WTC11 (cell line): ENCODE measurements around the gene GSTA4. TPM values are rescaled to one million over a fixed set of nuclear protein-coding genes. Genes with fewer than 3 reads are reported as not detected.

Experiments used
- ATAC-seq: fragments of 200-7000 bp; cut with Tn5 transposase; 2 replicates; pipeline ENCODE4 v1.10.0; 2021; ENCODE audit warnings: mild to moderate bottlenecking, moderate library complexity
- CTCF ChIA-PET: fragments of 300-600 bp; sonication (Branson Sonifier 250); formaldehyde crosslinking; loops from one replicate; lab custom pipeline; 2021; ENCODE audit warnings: antibody characterized with exemption; lab: Charles Lee
- POLR2A ChIA-PET: fragments of 350-600 bp; sonication (Branson Sonifier 250); formaldehyde crosslinking; loops from one replicate; lab custom pipeline; 2021; ENCODE audit warnings: antibody characterized with exemption; lab: Charles Lee
- DNase-seq: peaks from one replicate; pipeline ENCODE4 v3.0.0; 2021; ENCODE audit warnings: low spot score
- H3K27ac Mint-ChIP-seq: 2 replicates; pipeline ENCODE4 v1.8.0; 2021; ENCODE audit warnings: mixed read lengths
- H3K27me3 Mint-ChIP-seq: 2 replicates; pipeline ENCODE4 v1.8.0; 2021; ENCODE audit warnings: low read depth, mild to moderate bottlenecking, moderate library complexity, mixed read lengths
- H3K36me3 Mint-ChIP-seq: 2 replicates; pipeline ENCODE4 v1.8.0; 2021; ENCODE audit warnings: mixed read lengths
- H3K4me1 Mint-ChIP-seq: 2 replicates; pipeline ENCODE4 v1.8.0; 2022; ENCODE audit warnings: mixed read lengths
- H3K4me3 Mint-ChIP-seq: 2 replicates; pipeline ENCODE4 v1.8.0; 2021; ENCODE audit warnings: mild to moderate bottlenecking, moderate library complexity, mixed read lengths
- H3K9me3 Mint-ChIP-seq: 2 replicates; pipeline ENCODE4 v1.8.0; 2021; ENCODE audit warnings: mixed read lengths
- CREB1 ChIP-seq: sonication (generic); formaldehyde crosslinking; IDR thresholded peaks from 2 replicates; pipeline ENCODE4 v1.8.0; 2023; ENCODE audit warnings: mild to moderate bottlenecking, missing genetic modification reagents
- CREM ChIP-seq: sonication (generic); formaldehyde crosslinking; IDR thresholded peaks from 2 replicates; pipeline ENCODE4 v1.8.1; 2022; ENCODE audit warnings: mild to moderate bottlenecking, missing genetic modification reagents, moderate library complexity
- FOXP1 ChIP-seq: sonication (generic); formaldehyde crosslinking; IDR thresholded peaks from 2 replicates; pipeline ENCODE4 v1.8.0; 2022; ENCODE audit warnings: missing genetic modification reagents, mild to moderate bottlenecking, moderate library complexity, borderline replicate concordance
- IRF2 ChIP-seq: sonication (generic); formaldehyde crosslinking; IDR thresholded peaks from 2 replicates; pipeline ENCODE4 v1.8.0; 2022; ENCODE audit warnings: low read depth, missing genetic modification reagents, borderline replicate concordance
- JUN ChIP-seq: sonication (generic); formaldehyde crosslinking; IDR thresholded peaks from 2 replicates; pipeline ENCODE4 v1.8.0; 2023; ENCODE audit warnings: mild to moderate bottlenecking, missing genetic modification reagents
- NFATC4 ChIP-seq: fragments of 250-450 bp; sonication (Bioruptor Pico); IDR thresholded peaks from 2 replicates; pipeline ENCODE4 v1.9.0; 2021; ENCODE audit warnings: mild to moderate bottlenecking
- NFYB ChIP-seq: sonication (generic); formaldehyde crosslinking; conservative IDR thresholded peaks from 2 replicates; pipeline ENCODE4 v1.8.0; 2022; ENCODE audit warnings: low read depth, missing genetic modification reagents
- NR1H2 ChIP-seq: sonication (generic); formaldehyde crosslinking; IDR thresholded peaks from 2 replicates; pipeline ENCODE4 v1.9.0; 2021; ENCODE audit warnings: mild to moderate bottlenecking, moderate library complexity, missing genetic modification reagents
- PRRX2 ChIP-seq: fragments of 250-450 bp; sonication (Bioruptor Pico); IDR thresholded peaks from 2 replicates; pipeline ENCODE4 v1.8.0; 2021; ENCODE audit warnings: mild to moderate bottlenecking
- RELA ChIP-seq: sonication (generic); formaldehyde crosslinking; IDR thresholded peaks from 2 replicates; pipeline ENCODE4 v1.8.1; 2022; ENCODE audit warnings: missing genetic modification reagents, mild to moderate bottlenecking, borderline replicate concordance
- RORB ChIP-seq: fragments of 250-450 bp; sonication (Bioruptor Pico); IDR thresholded peaks from 2 replicates; pipeline ENCODE4 v1.9.0; 2021; ENCODE audit warnings: mild to moderate bottlenecking
- ZNF121 ChIP-seq: sonication (generic); formaldehyde crosslinking; IDR thresholded peaks from 2 replicates; pipeline ENCODE4 v1.8.0; 2023; ENCODE audit warnings: missing genetic modification reagents
- ZNF263 ChIP-seq: sonication (generic); formaldehyde crosslinking; IDR thresholded peaks from 2 replicates; pipeline ENCODE4 v1.8.1; 2022; ENCODE audit warnings: low read depth, mild to moderate bottlenecking, moderate library complexity, missing genetic modification reagents
- ZNF416 ChIP-seq: fragments of 250-450 bp; sonication (Bioruptor Pico); IDR thresholded peaks from 2 replicates; pipeline ENCODE4 v1.9.0; 2021; ENCODE audit warnings: mild to moderate bottlenecking, inconsistent platforms
- ZNF423 ChIP-seq: fragments of 250-450 bp; sonication (Bioruptor Pico); IDR thresholded peaks from 2 replicates; pipeline ENCODE4 v2.1.2; 2022; ENCODE audit warnings: mild to moderate bottlenecking, moderate library complexity
- ZNF671 ChIP-seq: fragments of 250-450 bp; sonication (Bioruptor Pico); IDR thresholded peaks from 2 replicates; pipeline ENCODE4 v1.8.0; 2021; ENCODE audit warnings: mild to moderate bottlenecking
- total RNA-seq: library from RNA; stranded (reverse); gene quantifications from 3 replicates; pipeline ENCODE4 v1.2.3, GENCODE V29; 2021
- TF ChIP-seq, protein P1 (sequence below): sonication (generic); formaldehyde crosslinking; IDR thresholded peaks from 2 replicates; pipeline ENCODE4 v1.8.1; 2023; ENCODE audit warnings: mild to moderate bottlenecking, moderate library complexity, missing genetic modification reagents
- TF ChIP-seq, protein P2 (sequence below): sonication (generic); formaldehyde crosslinking; IDR thresholded peaks from 2 replicates; pipeline ENCODE4 v1.8.1; 2023; ENCODE audit warnings: mild to moderate bottlenecking, missing genetic modification reagents
- TF ChIP-seq, protein P3 (sequence below): sonication (generic); formaldehyde crosslinking; IDR thresholded peaks from 2 replicates; pipeline ENCODE4 v1.8.1; 2023; ENCODE audit warnings: mild to moderate bottlenecking, missing genetic modification reagents, moderate library complexity
- TF ChIP-seq, protein P4 (sequence below): sonication (generic); formaldehyde crosslinking; conservative IDR thresholded peaks from 2 replicates; pipeline ENCODE4 v1.8.1; 2023; ENCODE audit warnings: mild to moderate bottlenecking, low read depth, missing genetic modification reagents, moderate library complexity
- TF ChIP-seq, protein P5 (sequence below): sonication (generic); formaldehyde crosslinking; IDR thresholded peaks from 2 replicates; pipeline ENCODE4 v1.8.1; 2023; ENCODE audit warnings: mild to moderate bottlenecking, missing genetic modification reagents, borderline replicate concordance
- TF ChIP-seq, protein P6 (sequence below): sonication (generic); formaldehyde crosslinking; IDR thresholded peaks from 2 replicates; pipeline ENCODE4 v1.8.1; 2022; ENCODE audit warnings: mild to moderate bottlenecking, missing genetic modification reagents, moderate library complexity, borderline replicate concordance
- TF ChIP-seq, protein P7 (sequence below): sonication (generic); formaldehyde crosslinking; IDR thresholded peaks from 2 replicates; pipeline ENCODE4 v1.8.0; 2022; ENCODE audit warnings: mild to moderate bottlenecking, missing genetic modification reagents

Gene GSTA4
- total RNA-seq, 1 experiment from 2014 or later, result 12.6 TPM

DNA sequence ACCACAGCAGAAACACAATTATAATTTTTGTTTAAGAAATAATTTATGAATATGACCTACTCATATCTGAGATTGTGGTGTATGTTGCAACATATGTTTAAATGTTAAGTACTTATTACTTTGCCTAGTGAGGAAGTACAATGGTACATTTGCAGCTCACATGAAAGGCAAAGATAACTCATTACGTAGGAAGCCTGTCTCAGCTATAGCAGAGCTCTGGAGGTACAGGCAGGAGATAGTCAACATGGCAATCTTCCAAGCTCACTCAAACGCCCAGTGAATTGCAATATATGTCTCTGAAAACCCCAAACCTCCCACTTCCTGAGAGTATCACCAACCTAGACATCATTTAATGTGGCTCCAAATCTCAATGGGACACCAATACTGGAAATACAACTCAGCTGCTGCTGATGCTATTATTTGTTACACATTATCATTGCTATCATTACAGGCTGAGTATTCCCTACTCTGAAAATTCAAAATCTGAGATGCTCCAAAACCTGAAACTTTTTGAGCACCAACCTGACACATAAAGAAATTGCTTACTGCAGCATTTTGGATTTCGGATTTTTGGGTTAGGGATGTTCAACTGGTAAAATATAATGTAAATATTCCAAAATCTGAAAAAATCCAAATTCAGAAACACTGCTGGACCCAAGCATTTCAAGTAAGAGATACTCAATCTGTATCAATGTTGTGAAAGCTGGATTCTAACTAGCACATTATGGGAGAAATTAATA lies 25.1 kb upstream of the GSTA4 start:
- Mint-ChIP-seq H3K4me3 (no peak overlapping the region), H3K4me1 (0 out of 2 replicates have a peak, but pooled peaks cover 3% of the 10 kb centered on the region), H3K27me3 (no peaks in the 10 kb centered on the region), H3K9me3 (no peaks in the 10 kb centered on the region), H3K36me3 (peaks cover 21% of the 10 kb centered on the region), H3K27ac (no peak overlapping the region)
- POLR2A ChIA-PET, result no interaction called here
- DNase-seq, result no peak
- no peak for TF ChIP-seq ZNF671 (CRISPR knock-in tag)
- TF ChIP-seq RELA (CRISPR knock-in tag), result no peak
- TF ChIP-seq RORB (CRISPR knock-in tag), result no peak
- TF ChIP-seq, protein P1, sequence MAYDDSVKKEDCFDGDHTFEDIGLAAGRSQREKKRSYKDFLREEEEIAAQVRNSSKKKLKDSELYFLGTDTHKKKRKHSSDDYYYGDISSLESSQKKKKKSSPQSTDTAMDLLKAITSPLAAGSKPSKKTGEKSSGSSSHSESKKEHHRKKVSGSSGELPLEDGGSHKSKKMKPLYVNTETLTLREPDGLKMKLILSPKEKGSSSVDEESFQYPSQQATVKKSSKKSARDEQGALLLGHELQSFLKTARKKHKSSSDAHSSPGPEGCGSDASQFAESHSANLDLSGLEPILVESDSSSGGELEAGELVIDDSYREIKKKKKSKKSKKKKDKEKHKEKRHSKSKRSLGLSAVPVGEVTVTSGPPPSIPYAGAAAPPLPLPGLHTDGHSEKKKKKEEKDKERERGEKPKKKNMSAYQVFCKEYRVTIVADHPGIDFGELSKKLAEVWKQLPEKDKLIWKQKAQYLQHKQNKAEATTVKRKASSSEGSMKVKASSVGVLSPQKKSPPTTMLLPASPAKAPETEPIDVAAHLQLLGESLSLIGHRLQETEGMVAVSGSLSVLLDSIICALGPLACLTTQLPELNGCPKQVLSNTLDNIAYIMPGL (CRISPR knock-in tag), result no peak
- TF ChIP-seq IRF2 (CRISPR knock-in tag), result no peak
- TF ChIP-seq CREM, result no peak
- TF ChIP-seq JUN (CRISPR knock-in tag), result no peak
- no peak for TF ChIP-seq NFYB (CRISPR knock-in tag)
- no peak for ATAC-seq
- CTCF ChIA-PET, result interaction anchor here (0.6 kb wide), 1 partner anchor 863 kb away, joined by 3 read pairs; no protein-coding TSS in a partner anchor

DNA sequence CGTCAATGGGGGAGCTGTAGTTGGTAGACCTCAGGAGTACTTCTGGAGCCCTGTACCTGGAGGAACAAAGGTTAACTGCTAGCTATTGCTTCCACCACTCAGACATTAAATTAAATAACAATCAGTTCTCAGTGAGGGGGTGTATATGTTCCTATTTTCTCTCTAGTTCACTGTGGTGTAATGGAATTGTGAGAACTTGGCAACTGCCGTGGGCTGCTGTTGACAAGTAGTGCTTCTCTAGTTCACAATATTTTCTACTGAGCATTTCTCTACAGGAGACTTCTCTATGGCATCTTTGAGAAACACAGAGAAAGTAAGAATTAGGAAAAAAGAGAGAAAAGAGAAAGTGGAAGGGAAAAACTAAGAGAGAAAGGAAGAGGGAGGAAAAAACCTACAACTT lies 23.4 kb upstream of the GSTA4 start:
- ChIA-PET CTCF (interaction anchor here (0.5 kb wide), 1 partner anchor 611 kb away, joined by 3 read pairs; no protein-coding TSS in a partner anchor), POLR2A (no interaction called here)
- Mint-ChIP-seq H3K27ac (no peak overlapping the region), H3K4me1 (0 out of 2 replicates have a peak, but pooled peaks cover 3% of the 10 kb centered on the region), H3K36me3 (peaks cover 21% of the 10 kb centered on the region), H3K9me3 (no peaks in the 10 kb centered on the region), H3K27me3 (no peaks in the 10 kb centered on the region), H3K4me3 (no peak overlapping the region)
- DNase-seq, result no peak
- no peak for ATAC-seq
- TF ChIP-seq FOXP1, result no peak
- TF ChIP-seq, protein P2, sequence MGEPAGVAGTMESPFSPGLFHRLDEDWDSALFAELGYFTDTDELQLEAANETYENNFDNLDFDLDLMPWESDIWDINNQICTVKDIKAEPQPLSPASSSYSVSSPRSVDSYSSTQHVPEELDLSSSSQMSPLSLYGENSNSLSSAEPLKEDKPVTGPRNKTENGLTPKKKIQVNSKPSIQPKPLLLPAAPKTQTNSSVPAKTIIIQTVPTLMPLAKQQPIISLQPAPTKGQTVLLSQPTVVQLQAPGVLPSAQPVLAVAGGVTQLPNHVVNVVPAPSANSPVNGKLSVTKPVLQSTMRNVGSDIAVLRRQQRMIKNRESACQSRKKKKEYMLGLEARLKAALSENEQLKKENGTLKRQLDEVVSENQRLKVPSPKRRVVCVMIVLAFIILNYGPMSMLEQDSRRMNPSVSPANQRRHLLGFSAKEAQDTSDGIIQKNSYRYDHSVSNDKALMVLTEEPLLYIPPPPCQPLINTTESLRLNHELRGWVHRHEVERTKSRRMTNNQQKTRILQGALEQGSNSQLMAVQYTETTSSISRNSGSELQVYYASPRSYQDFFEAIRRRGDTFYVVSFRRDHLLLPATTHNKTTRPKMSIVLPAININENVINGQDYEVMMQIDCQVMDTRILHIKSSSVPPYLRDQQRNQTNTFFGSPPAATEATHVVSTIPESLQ, result no peak
- TF ChIP-seq CREB1 (CRISPR knock-in tag), result no peak
- no peak for TF ChIP-seq ZNF121 (CRISPR knock-in tag)
- no peak for TF ChIP-seq ZNF416
- no peak for TF ChIP-seq PRRX2 (CRISPR knock-in tag)
- TF ChIP-seq ZNF263, result no peak
- TF ChIP-seq, protein P3, sequence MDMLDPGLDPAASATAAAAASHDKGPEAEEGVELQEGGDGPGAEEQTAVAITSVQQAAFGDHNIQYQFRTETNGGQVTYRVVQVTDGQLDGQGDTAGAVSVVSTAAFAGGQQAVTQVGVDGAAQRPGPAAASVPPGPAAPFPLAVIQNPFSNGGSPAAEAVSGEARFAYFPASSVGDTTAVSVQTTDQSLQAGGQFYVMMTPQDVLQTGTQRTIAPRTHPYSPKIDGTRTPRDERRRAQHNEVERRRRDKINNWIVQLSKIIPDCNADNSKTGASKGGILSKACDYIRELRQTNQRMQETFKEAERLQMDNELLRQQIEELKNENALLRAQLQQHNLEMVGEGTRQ (CRISPR knock-in tag), result no peak
- TF ChIP-seq, protein P4, sequence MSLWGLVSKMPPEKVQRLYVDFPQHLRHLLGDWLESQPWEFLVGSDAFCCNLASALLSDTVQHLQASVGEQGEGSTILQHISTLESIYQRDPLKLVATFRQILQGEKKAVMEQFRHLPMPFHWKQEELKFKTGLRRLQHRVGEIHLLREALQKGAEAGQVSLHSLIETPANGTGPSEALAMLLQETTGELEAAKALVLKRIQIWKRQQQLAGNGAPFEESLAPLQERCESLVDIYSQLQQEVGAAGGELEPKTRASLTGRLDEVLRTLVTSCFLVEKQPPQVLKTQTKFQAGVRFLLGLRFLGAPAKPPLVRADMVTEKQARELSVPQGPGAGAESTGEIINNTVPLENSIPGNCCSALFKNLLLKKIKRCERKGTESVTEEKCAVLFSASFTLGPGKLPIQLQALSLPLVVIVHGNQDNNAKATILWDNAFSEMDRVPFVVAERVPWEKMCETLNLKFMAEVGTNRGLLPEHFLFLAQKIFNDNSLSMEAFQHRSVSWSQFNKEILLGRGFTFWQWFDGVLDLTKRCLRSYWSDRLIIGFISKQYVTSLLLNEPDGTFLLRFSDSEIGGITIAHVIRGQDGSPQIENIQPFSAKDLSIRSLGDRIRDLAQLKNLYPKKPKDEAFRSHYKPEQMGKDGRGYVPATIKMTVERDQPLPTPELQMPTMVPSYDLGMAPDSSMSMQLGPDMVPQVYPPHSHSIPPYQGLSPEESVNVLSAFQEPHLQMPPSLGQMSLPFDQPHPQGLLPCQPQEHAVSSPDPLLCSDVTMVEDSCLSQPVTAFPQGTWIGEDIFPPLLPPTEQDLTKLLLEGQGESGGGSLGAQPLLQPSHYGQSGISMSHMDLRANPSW (CRISPR knock-in tag), result no peak
- TF ChIP-seq, protein P5, sequence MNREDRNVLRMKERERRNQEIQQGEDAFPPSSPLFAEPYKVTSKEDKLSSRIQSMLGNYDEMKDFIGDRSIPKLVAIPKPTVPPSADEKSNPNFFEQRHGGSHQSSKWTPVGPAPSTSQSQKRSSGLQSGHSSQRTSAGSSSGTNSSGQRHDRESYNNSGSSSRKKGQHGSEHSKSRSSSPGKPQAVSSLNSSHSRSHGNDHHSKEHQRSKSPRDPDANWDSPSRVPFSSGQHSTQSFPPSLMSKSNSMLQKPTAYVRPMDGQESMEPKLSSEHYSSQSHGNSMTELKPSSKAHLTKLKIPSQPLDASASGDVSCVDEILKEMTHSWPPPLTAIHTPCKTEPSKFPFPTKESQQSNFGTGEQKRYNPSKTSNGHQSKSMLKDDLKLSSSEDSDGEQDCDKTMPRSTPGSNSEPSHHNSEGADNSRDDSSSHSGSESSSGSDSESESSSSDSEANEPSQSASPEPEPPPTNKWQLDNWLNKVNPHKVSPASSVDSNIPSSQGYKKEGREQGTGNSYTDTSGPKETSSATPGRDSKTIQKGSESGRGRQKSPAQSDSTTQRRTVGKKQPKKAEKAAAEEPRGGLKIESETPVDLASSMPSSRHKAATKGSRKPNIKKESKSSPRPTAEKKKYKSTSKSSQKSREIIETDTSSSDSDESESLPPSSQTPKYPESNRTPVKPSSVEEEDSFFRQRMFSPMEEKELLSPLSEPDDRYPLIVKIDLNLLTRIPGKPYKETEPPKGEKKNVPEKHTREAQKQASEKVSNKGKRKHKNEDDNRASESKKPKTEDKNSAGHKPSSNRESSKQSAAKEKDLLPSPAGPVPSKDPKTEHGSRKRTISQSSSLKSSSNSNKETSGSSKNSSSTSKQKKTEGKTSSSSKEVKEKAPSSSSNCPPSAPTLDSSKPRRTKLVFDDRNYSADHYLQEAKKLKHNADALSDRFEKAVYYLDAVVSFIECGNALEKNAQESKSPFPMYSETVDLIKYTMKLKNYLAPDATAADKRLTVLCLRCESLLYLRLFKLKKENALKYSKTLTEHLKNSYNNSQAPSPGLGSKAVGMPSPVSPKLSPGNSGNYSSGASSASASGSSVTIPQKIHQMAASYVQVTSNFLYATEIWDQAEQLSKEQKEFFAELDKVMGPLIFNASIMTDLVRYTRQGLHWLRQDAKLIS (CRISPR knock-in tag), result no peak
- TF ChIP-seq, protein P6, sequence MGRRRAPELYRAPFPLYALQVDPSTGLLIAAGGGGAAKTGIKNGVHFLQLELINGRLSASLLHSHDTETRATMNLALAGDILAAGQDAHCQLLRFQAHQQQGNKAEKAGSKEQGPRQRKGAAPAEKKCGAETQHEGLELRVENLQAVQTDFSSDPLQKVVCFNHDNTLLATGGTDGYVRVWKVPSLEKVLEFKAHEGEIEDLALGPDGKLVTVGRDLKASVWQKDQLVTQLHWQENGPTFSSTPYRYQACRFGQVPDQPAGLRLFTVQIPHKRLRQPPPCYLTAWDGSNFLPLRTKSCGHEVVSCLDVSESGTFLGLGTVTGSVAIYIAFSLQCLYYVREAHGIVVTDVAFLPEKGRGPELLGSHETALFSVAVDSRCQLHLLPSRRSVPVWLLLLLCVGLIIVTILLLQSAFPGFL (CRISPR knock-in tag), result no peak
- TF ChIP-seq ZNF423 (CRISPR knock-in tag), result no peak
- no peak for TF ChIP-seq NR1H2 (CRISPR knock-in tag)
- TF ChIP-seq, protein P7, sequence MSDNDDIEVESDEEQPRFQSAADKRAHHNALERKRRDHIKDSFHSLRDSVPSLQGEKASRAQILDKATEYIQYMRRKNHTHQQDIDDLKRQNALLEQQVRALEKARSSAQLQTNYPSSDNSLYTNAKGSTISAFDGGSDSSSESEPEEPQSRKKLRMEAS (CRISPR knock-in tag), result no peak
- TF ChIP-seq NFATC4 (CRISPR knock-in tag), result no peak
